ENCODE data around the gene NPAS2.

Gene NPAS2

GRCh38 chr2:101026253-101026701, 206.3 kb downstream of the NPAS2 start:
- in situ Hi-C loops (cut with MboI; ENCODE audit: low pct_unique_long_range_greater_than_20kb, low sequenced_read_pairs, unreplicated experiment): loop anchor here (25.0 kb wide), 1 partner anchor 136 kb away; the partner anchor contains the start of gene TBC1D8
- no peak for TF ChIP-seq CTCF (IDR thresholded peaks at IDR 0.05; ENCODE audit: extremely low read depth, insufficient read depth, missing control alignments)

GRCh38 chr2:101026923-101027469, 207.1 kb downstream of the NPAS2 start:
- in situ Hi-C loops (cut with MboI; ENCODE audit: low pct_unique_long_range_greater_than_20kb, low sequenced_read_pairs, unreplicated experiment): loop anchor here (25.0 kb wide), 1 partner anchor 135 kb away; the partner anchor contains the start of gene TBC1D8
- no peak for DNase-seq (ENCODE audit: low spot score)
- TF ChIP-seq CTCF (IDR thresholded peaks at IDR 0.05; ENCODE audit: extremely low read depth, insufficient read depth, missing control alignments): no peak

More at GRCh38 chr2:101026253-101026701, 206.3 kb downstream of the NPAS2 start:
- no peak for DNase-seq (ENCODE audit: low spot score)

GRCh38 chr2:101027852-101028251, 207.9 kb downstream of the NPAS2 start:
- TF ChIP-seq CTCF (IDR thresholded peaks at IDR 0.05; ENCODE audit: extremely low read depth, insufficient read depth, missing control alignments): no peak
- DNase-seq (ENCODE audit: low spot score): no peak
- in situ Hi-C loops (cut with MboI; ENCODE audit: low pct_unique_long_range_greater_than_20kb, low sequenced_read_pairs, unreplicated experiment): loop anchor here (25.0 kb wide), 1 partner anchor 134 kb away; the partner anchor contains the start of gene TBC1D8

- TF ChIP-seq CTCF (IDR thresholded peaks at IDR 0.05; ENCODE audit: extremely low read depth, insufficient read depth, missing control alignments): no peak
- in situ Hi-C loops (cut with MboI; ENCODE audit: low pct_unique_long_range_greater_than_20kb, low sequenced_read_pairs, unreplicated experiment): loop anchor here (25.0 kb wide), 1 partner anchor 131 kb away; the partner anchor contains the start of gene TBC1D8
- DNase-seq (ENCODE audit: low spot score): no peak
Observed at GRCh38 chr2:101030866-101031554, 211.1 kb downstream of the NPAS2 start.

GRCh38 chr2:101032084-101032776, 212.3 kb downstream of the NPAS2 start:
- in situ Hi-C loops (cut with MboI; ENCODE audit: low pct_unique_long_range_greater_than_20kb, low sequenced_read_pairs, unreplicated experiment): loop anchor here (25.0 kb wide), 1 partner anchor 130 kb away; the partner anchor contains the start of gene TBC1D8
- DNase-seq (ENCODE audit: low spot score): no peak
- TF ChIP-seq CTCF (IDR thresholded peaks at IDR 0.05; ENCODE audit: extremely low read depth, insufficient read depth, missing control alignments): no peak

GRCh38 chr2:101036562-101036961, 216.6 kb downstream of the NPAS2 start:
- peak; percentile 55 for TF ChIP-seq CTCF (IDR thresholded peaks at IDR 0.05; ENCODE audit: extremely low read depth, insufficient read depth, missing control alignments)
- DNase-seq (ENCODE audit: low spot score): peak; percentile 51
- in situ Hi-C loops (cut with MboI; ENCODE audit: low pct_unique_long_range_greater_than_20kb, low sequenced_read_pairs, unreplicated experiment): loop anchor here (25.0 kb wide), 1 partner anchor 126 kb away; the partner anchor contains the start of gene TBC1D8

Measured in GM13977 (cell line).